CD4-positive, alpha-beta T cell treated with Interferon alpha-2 for 1 hour (primary cell): ENCODE results near the gene ZNF24.
A peak's percentile ranks its signal among the peaks of the same experiment; 100 is the strongest.

Experiments
- DNase-seq, 2 donors: peaks; one replicate each; pipeline ENCODE4 v3.0.0-alpha.2; 2020 to 2022

ZNF24 gene

DNA sequence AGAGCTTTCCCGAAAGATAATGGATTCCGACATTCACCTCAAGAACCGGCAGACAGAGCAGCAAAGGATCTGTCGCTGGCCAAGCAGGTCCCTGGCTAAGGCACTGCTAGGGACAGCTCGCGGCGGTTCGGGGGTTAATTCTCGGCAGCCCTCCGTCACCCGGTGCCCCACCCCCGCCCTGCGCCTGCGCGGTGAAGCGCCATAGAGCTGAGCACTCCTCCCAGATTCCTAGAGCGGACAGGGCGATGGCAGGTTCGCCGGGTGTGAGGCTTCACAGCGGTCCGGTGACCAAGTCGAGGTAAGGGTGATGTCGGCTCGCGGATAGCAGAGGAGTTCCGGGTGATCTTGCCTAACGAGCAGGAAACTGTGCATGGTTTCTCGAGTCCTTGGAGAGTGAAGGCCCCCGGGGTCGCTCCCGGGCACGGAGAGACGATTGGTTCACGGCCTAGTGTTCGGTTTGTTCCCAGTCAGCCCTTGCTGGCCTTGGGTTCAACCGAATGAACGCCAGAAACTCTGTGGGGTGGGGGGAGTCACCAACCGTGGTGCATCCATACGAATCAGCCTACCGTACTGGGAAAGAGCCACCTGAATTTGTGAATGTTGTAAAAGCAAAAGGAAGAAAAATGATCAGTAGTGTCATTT lies 54.0 kb downstream of the ZNF24 start, which contains the start of gene ZSCAN30:
Gene ZSCAN30, minus strand, starts transcription at position 136 of the 642 bp plus-strand sequence. CDS start 25,877 bp downstream, outside the sequence.
- peak; percentile 96 to 98 for DNase-seq

DNA sequence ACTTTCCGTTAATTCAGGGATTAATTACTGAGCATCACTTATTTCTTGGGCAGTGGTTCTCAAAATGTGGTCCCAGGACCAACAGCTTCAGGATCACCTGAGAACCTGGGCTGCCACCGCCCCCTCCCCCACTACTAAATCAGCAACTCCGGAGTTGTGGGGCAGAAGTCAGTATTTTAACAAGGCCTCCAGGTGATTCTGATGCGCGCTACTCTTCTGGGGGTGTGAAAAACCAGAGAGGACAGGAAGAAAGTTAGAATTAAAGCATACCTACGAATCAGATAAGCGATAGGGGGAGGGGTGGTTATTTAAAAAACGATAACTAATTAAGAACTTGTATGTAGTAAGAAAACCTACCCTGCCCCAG lies 54.5 kb downstream of the ZNF24 start:
- peak in 1 of 2 donors; percentile 36 for DNase-seq

DNA sequence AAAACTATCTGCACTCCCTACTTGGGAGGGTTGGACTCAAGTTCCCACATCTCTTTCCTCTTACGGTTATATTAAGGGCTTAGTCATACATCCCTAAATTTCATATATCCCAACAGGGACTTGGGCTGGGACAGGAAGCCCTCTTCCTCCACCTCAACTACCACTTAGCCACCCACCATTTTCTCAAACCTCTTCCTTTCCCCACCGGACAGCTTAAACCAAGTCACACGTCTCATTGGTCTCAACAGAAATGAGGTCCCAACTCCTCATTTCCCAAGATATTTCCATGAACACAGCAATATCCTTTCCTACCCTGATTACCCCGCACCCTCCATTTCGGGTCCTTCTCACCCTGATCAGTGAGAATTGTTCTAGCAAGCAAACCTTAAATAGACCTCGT lies 54.9 kb downstream of the ZNF24 start:
- DNase-seq, result no peak

DNA sequence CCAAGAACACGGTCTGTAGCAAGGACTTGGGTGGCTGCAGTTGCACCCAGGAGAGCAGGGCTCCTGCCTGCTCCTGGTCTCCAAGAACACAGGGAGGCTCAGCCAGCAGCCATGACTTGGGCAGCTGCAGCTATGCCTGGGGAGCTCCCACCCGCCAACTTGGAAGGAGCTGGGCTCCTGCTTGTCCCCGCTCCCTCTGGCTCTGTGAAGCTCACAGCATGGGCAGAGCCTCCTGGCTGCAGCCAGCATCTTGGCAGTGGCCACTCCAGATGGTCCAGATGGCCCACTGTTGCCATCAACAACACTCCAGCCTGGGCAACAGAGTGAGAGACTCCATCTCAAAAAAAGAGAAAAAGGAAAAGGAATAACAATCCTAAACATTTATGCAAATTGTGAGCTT lies 59.4 kb downstream of the ZNF24 start:
- DNase-seq, result no peak

DNA sequence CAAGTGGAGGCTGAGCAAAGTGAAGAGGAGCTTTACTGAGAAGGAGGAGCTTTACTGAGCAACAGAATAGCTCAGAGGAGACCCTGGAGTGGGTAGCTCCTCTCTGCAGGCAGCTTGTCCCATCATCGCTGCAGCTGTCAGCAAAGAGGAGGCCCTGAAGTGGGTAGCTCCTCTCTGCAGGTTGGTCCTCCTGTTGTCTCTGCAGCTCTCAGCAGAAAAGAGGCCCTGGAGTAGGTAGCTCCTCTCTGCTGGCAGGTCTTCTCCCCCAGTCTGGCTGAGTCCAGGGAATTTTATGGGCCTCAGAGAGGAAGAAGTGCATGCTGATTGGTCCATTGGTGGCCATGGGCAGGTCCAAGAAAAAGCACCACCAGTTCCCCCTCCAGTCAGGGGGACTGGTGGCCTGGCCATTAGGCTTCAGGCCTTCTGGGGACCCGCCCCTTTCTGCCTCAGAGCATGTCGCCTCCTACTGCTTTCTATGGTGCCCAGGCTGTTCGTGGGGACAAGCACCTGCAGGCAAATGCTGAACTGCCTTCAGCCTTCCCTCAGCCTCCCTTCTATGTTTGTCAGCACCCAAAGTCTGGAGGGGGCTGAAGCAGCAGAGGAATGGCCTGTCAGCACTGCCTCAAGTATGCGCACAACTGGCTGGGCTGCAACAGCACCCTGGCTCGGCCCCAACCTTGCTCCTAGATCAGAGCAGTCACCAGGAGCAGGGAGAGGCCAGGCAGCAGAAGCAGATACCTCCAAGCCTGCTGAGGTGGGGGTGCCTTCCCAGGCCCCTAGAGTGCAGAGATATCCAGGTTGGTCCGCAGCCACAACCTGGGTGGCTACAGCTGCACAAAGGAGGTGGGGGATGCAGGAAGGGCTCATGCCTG lies 60.1 kb downstream of the ZNF24 start:
- no peak for DNase-seq

DNA sequence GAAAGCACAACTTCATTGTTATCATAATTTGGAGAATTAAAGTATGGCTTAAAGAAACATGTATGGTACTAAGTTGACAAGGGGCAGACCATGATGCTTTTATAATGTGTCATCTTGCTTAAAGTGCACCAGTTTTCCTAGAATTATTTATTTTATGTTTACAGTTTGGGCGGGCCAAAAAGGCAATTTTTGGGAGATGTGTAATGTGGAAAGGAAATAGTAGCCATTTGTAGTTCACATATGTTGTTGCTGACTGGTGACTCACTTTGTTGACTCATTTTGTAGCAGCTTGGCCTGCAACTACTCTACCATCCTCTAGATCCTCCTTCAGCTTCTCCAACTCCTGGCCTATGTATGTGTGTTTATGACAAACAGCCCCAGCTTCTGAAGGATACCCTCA lies 61.9 kb downstream of the ZNF24 start:
- DNase-seq, result no peak
